H1 (cell line): ENCODE results near the gene ERAS. TPM values are rescaled to one million over a fixed set of nuclear protein-coding genes. Genes with fewer than 3 reads are reported as not detected.

ENCODE experiments used
- CTCF ChIA-PET: fragments of 300-600 bp; sonication (Branson Sonifier 250); formaldehyde crosslinking; loops from one replicate; lab custom pipeline; 2021; ENCODE audit not compliant: partially characterized antibody; lab: Charles Lee
- POLR2A ChIA-PET: fragments of 300-600 bp; sonication (Branson Sonifier 250); formaldehyde crosslinking; loops from one replicate; lab custom pipeline; 2021; ENCODE audit warnings: inconsistent platforms; ENCODE audit not compliant: partially characterized antibody; lab: Charles Lee
- DNase-seq, 2 experiments: peaks; one replicate each; pipeline versions ENCODE4 v3.0.0 to v3.0.0-alpha.2; 2010 to 2022; ENCODE audit warnings: low spot score in 2 of 2, low read depth in 1 of 2, mixed read lengths in 1 of 2
- FAIRE-seq: peaks from 2 replicates; lab custom pipeline; 2011; peaks lifted over from hg19 to GRCh38; lab: Jason Lieb, UNC
- H2AFZ ChIP-seq: 2 replicates; pipeline ENCODE4 v1.8.1; 2012; ENCODE audit warnings: low read length, inconsistent platforms
- H2AK5ac ChIP-seq: 2 replicates; pipeline ENCODE4 v1.6.1; 2013; ENCODE audit warnings: low read depth, low read length
- H2BK120ac ChIP-seq: replicated peaks from 2 replicates; pipeline ENCODE3; 2013; ENCODE audit warnings: low read depth, low read length, inconsistent platforms
- H2BK12ac ChIP-seq: 2 replicates; pipeline ENCODE4 v1.6.1; 2013; ENCODE audit warnings: low read depth, low read length
- H2BK15ac ChIP-seq: 2 replicates; pipeline ENCODE4 v1.6.1; 2013; ENCODE audit warnings: low read length
- H2BK20ac ChIP-seq: 2 replicates; pipeline ENCODE4 v1.6.1; 2013; ENCODE audit warnings: low read length
- H2BK5ac ChIP-seq: 2 replicates; pipeline ENCODE4 v1.6.1; 2013; ENCODE audit warnings: low read depth, low read length
- H3K14ac ChIP-seq: 2 replicates; pipeline ENCODE4 v1.6.1; 2013; ENCODE audit warnings: inconsistent platforms; ENCODE audit not compliant: insufficient read length
- H3K18ac ChIP-seq: 2 replicates; pipeline ENCODE4 v1.6.1; 2013; ENCODE audit warnings: low read length; ENCODE audit errors: extremely low read depth
- H3K23ac ChIP-seq: 2 replicates; pipeline ENCODE4 v1.6.1; 2013; ENCODE audit warnings: inconsistent platforms; ENCODE audit not compliant: insufficient read length
- H3K23me2 ChIP-seq: 2 replicates; pipeline ENCODE4 v1.6.1; 2013; ENCODE audit warnings: low read depth, low read length
- H3K27ac ChIP-seq: 2 replicates; pipeline ENCODE4 v1.6.1; 2011; ENCODE audit warnings: low read depth, low read length, inconsistent platforms
- H3K27me3 ChIP-seq, 4 experiments: replicated peaks in 1 of 4; 1 replicate in 1 of 4; 2 replicates in 3 of 4; pipeline versions ENCODE4 v1.6.1 to v1.8.1; 2011 to 2013; ENCODE audit warnings: low read length in 3 of 4, mild to moderate bottlenecking in 3 of 4, inconsistent platforms in 2 of 4, mixed read lengths in 2 of 4, moderate library complexity in 1 of 4; ENCODE audit not compliant: control insufficient read depth in 3 of 4, insufficient read depth in 3 of 4; ENCODE audit errors: extremely low read depth in 1 of 4
- H3K36me3 ChIP-seq, 4 experiments: 2 replicates each; pipeline versions ENCODE4 v1.6.1 to v1.8.1; 2011 to 2013; ENCODE audit warnings: mild to moderate bottlenecking in 4 of 4, low read length in 3 of 4, moderate library complexity in 2 of 4, control low read depth in 1 of 4, inconsistent platforms in 1 of 4; ENCODE audit not compliant: insufficient read depth in 4 of 4, control insufficient read depth in 2 of 4
- H3K4ac ChIP-seq: replicated peaks from 2 replicates; pipeline ENCODE3; 2013; ENCODE audit warnings: low read length, low read depth, mixed read lengths, inconsistent platforms; ENCODE audit not compliant: insufficient read length
- H3K4me1 ChIP-seq, 4 experiments: replicated peaks in 1 of 4; 1 replicate in 1 of 4; 2 replicates in 3 of 4; pipeline versions ENCODE4 v1.6.1 to v1.8.1; 2011 to 2013; ENCODE audit warnings: low read length in 3 of 4, inconsistent platforms in 2 of 4, mixed read lengths in 1 of 4; ENCODE audit not compliant: insufficient read depth in 4 of 4, control insufficient read depth in 3 of 4
- H3K4me2 ChIP-seq, 2 experiments: 2 replicates each; pipeline versions ENCODE4 v1.6.1 to v1.8.1; 2011 to 2013; ENCODE audit warnings: low read depth in 2 of 2, low read length in 2 of 2, control low read depth in 1 of 2, inconsistent platforms in 1 of 2, mild to moderate bottlenecking in 1 of 2; ENCODE audit not compliant: insufficient read depth in 1 of 2
- H3K4me3 ChIP-seq, 4 experiments: fragments of 200-600, 300-600 bp in 1 of 4; sonication (generic), shearing (Covaris generic), sonication (Bioruptor Twin) in 1 of 4; 2 replicates each; pipeline versions ENCODE4 v1.5.1 to v1.8.1; 2011 to 2016; ENCODE audit warnings: low read length in 4 of 4, low read depth in 3 of 4, control low read depth in 2 of 4, inconsistent platforms in 2 of 4, mild to moderate bottlenecking in 2 of 4, mixed read lengths in 1 of 4, moderate library complexity in 1 of 4; ENCODE audit not compliant: insufficient read depth in 2 of 4; ENCODE audit errors: extremely low read depth in 1 of 4
- H3K56ac ChIP-seq: replicated peaks from 2 replicates; pipeline ENCODE3; 2013; ENCODE audit warnings: low read depth, mild to moderate bottlenecking, mixed read lengths, low read length, inconsistent platforms; ENCODE audit not compliant: insufficient read length
- H3K79me1 ChIP-seq: 2 replicates; pipeline ENCODE4 v1.6.1; 2013; ENCODE audit warnings: low read depth, low read length, control low read depth
- H3K79me2 ChIP-seq, 2 experiments: 2 replicates each; pipeline versions ENCODE4 v1.6.1 to v1.8.1; 2012 to 2013; ENCODE audit warnings: low read length in 2 of 2, mild to moderate bottlenecking in 2 of 2, inconsistent platforms in 1 of 2; ENCODE audit not compliant: insufficient read depth in 2 of 2, control insufficient read depth in 1 of 2
- H3K9ac ChIP-seq, 4 experiments: replicated peaks in 1 of 4; 1 replicate in 1 of 4; 2 replicates in 3 of 4; pipeline versions ENCODE4 v1.6.1 to v1.8.1; 2011 to 2013; ENCODE audit warnings: low read depth in 3 of 4, low read length in 3 of 4, control low read depth in 2 of 4, mild to moderate bottlenecking in 2 of 4, moderate library complexity in 2 of 4, inconsistent platforms in 1 of 4; ENCODE audit errors: extremely low read depth in 1 of 4
- H3K9me3 ChIP-seq, 2 experiments: 2 replicates each; pipeline versions ENCODE4 v1.6.1 to v1.8.1; 2012 to 2013; ENCODE audit warnings: mild to moderate bottlenecking in 2 of 2, moderate library complexity in 2 of 2, control low read depth in 1 of 2, inconsistent platforms in 1 of 2, low read depth in 1 of 2, low read length in 1 of 2, mixed read lengths in 1 of 2; ENCODE audit not compliant: insufficient read depth in 2 of 2
- H4K20me1 ChIP-seq, 2 experiments: replicated peaks in 1 of 2; 2 replicates each; pipeline versions ENCODE3 to v1.8.1; 2011 to 2013; ENCODE audit warnings: inconsistent platforms in 2 of 2, low read length in 2 of 2, mild to moderate bottlenecking in 1 of 2; ENCODE audit not compliant: insufficient read depth in 2 of 2, control insufficient read depth in 1 of 2
- H4K5ac ChIP-seq: 2 replicates; pipeline ENCODE4 v1.6.1; 2013; ENCODE audit warnings: low read length, low read depth, mixed read lengths, inconsistent platforms; ENCODE audit not compliant: insufficient read length
- H4K8ac ChIP-seq: 2 replicates; pipeline ENCODE4 v1.8.0; 2013; ENCODE audit warnings: mild to moderate bottlenecking, moderate library complexity, low read length, inconsistent platforms; ENCODE audit not compliant: insufficient read depth; ENCODE audit errors: extremely low read depth
- H4K91ac ChIP-seq: replicated peaks from 2 replicates; pipeline ENCODE3; 2013; ENCODE audit warnings: low read length, mixed read lengths, inconsistent platforms; ENCODE audit not compliant: insufficient read length
- GTF2F1 ChIP-seq: IDR thresholded peaks from 2 replicates; pipeline ENCODE4 v1.6.1; 2012; ENCODE audit warnings: low read depth, low read length, improper control_type of control experiment, borderline replicate concordance
- WGBS, 2 experiments: shearing (Covaris generic) in 1 of 2; methylation state at CpG; one replicate each; pipeline versions ENCODE4 v1.1.6 to v1.1.7; 2013 to 2015; ENCODE audit warnings: low lambda C conversion rate in 2 of 2, mixed read lengths in 2 of 2, inconsistent platforms in 1 of 2, low coverage in 1 of 2, missing lambda C conversion rate in 1 of 2; ENCODE audit not compliant: insufficient replicate concordance in 2 of 2, insufficient coverage in 1 of 2, insufficient read length in 1 of 2; ENCODE audit errors: extremely low coverage in 1 of 2, missing lambda C conversion rate in 1 of 2; 5-methylcytosine and 5-hydroxymethylcytosine counted together
- polyA plus RNA-seq, 7 experiments: library from polyadenylated mRNA; depleted of rRNA in 3 of 7; stranded (reverse) in 5 of 7; unstranded in 2 of 7; fragments of >200 nt in 5 of 7; fragments of 200-250 nt in 2 of 7; gene quantifications; 1 replicate in 5 of 7; 2 replicates in 1 of 7; 4 replicates in 1 of 7; pipeline versions ENCODE4 v1.2.1 to v1.2.3, GENCODE V29; 2011 to 2013; ENCODE audit warnings: missing spikeins in 2 of 7, mixed read lengths in 2 of 7
- total RNA-seq: library from RNA; stranded (reverse); fragmentation: NEBNext Ultra II Directional; extraction: Animal tissue kit (Norgen Biotek cat#: 25700); gene quantifications from 2 replicates; pipeline ENCODE4 v1.2.1, GENCODE V29; 2021

The ERAS gene
- total and polyA plus RNA-seq, 2 of the 8 experiments (the other 6 are each of a cell fraction or from before 2014, with no cell fraction given): 0.70 TPM; not detected in 1

DNA sequence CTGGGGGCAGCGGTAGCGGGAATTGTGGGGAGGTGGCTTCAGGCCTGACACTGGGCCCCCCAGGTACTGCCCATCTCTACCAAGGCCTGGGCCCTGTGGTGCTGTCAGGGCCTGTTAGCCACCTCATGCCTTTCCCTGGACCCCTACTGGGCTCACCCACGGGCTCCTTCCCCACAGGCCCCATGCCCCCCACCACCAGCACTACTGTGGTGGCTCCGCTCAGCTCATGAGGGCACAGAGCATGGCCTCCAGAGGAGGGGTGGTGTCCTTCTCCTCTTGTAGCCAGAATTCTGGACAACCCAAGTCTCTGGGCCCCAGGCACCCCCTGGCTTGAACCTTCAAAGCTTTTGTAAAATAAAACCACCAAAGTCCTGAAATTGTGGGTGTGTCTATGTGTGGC is 32.4 kb upstream of the ERAS start:
- no peak overlapping the region for H3K4me3 ChIP-seq
- no peak overlapping the region for H3K4me2 ChIP-seq
- no peak overlapping the region for H3K9ac ChIP-seq
- H2BK5ac ChIP-seq: no peak overlapping the region
- no peak overlapping the region for H2AK5ac ChIP-seq
- WGBS, 2 experiments: 80% methylated on average over 3 of the region's 4 CpGs; no CpG with 5 or more reads in 1 of the 2 experiments
- FAIRE-seq (no peak), DNase-seq (no peak)
- H3K23ac ChIP-seq: no peak overlapping the region
- no peak overlapping the region for H4K5ac ChIP-seq
- H3K18ac ChIP-seq: no peak overlapping the region
- H4K20me1 ChIP-seq: no peaks in the 10 kb centered on the region
- H3K9me3 ChIP-seq: no peaks in the 10 kb centered on the region
- no peak overlapping the region for H2BK15ac ChIP-seq
- H2BK12ac ChIP-seq: no peak overlapping the region
- CTCF ChIA-PET: interaction anchor here (1.2 kb wide), 1 partner anchor 362 kb away, joined by 4 read pairs; no protein-coding TSS in a partner anchor
- H4K8ac ChIP-seq: no peak overlapping the region
- no peaks in the 10 kb centered on the region for H3K23me2 ChIP-seq
- no peaks in the 10 kb centered on the region for H3K27me3 ChIP-seq
- H2AFZ ChIP-seq: no peak overlapping the region
- H3K27ac ChIP-seq: no peak overlapping the region; the same call in 1 of the 2 replicates
- H3K79me2 ChIP-seq: no peaks in the 10 kb centered on the region
- POLR2A ChIA-PET: interaction anchor here (0.6 kb wide), 1 partner anchor 14 kb away, joined by 4 read pairs; no protein-coding TSS in a partner anchor
- H4K91ac ChIP-seq: no peak overlapping the region
- no peak overlapping the region for H3K14ac ChIP-seq
- H2BK20ac ChIP-seq: no peak overlapping the region
- no peak overlapping the region for H3K56ac ChIP-seq
- H3K4me1 ChIP-seq: no peaks in the 10 kb centered on the region
- H3K4ac ChIP-seq: no peak overlapping the region
- no peaks in the 10 kb centered on the region for H3K79me1 ChIP-seq
- no peak overlapping the region for H2BK120ac ChIP-seq
- H3K36me3 ChIP-seq: no peaks in the 10 kb centered on the region
- TF ChIP-seq GTF2F1: no peak
